Hepatocyte (in vitro differentiated cells): ENCODE data around the gene BHMT2. TPM values are rescaled to one million over a fixed set of nuclear protein-coding genes. Genes with fewer than 3 reads are reported as not detected.

Experiments used
- DNase-seq: peaks from one replicate; pipeline ENCODE4 v3.0.0-alpha.2; 2016; ENCODE audit warnings: low spot score
- H2AFZ ChIP-seq: fragments of 200-600 bp; sonication (generic); 2 replicates; pipeline ENCODE4 v1.6.0; 2016; ENCODE audit warnings: antibody characterized with exemption, mild to moderate bottlenecking
- H3K27ac ChIP-seq: fragments of 200-600 bp; sonication (generic); 2 replicates; pipeline ENCODE4 v1.5.1; 2016; ENCODE audit warnings: mild to moderate bottlenecking
- H3K27me3 ChIP-seq: fragments of 200-600 bp; sonication (generic); 2 replicates; pipeline ENCODE4 v1.6.1; 2016
- H3K36me3 ChIP-seq: fragments of 200-600 bp; sonication (generic); replicated peaks from 2 replicates; pipeline ENCODE4 v1.5.1; 2016; ENCODE audit warnings: low read depth; ENCODE audit not compliant: insufficient read depth
- H3K4me1 ChIP-seq: fragments of 200-600 bp; sonication (generic); 2 replicates; pipeline ENCODE4 v1.5.1; 2016; ENCODE audit warnings: mild to moderate bottlenecking, moderate library complexity; ENCODE audit not compliant: insufficient read depth
- H3K4me2 ChIP-seq: fragments of 200-600 bp; sonication (generic); 2 replicates; pipeline ENCODE4 v1.6.0; 2016
- H3K4me3 ChIP-seq: fragments of 200-600 bp; sonication (generic); 2 replicates; pipeline ENCODE4 v1.5.1; 2016; ENCODE audit warnings: mild to moderate bottlenecking
- H3K79me2 ChIP-seq: fragments of 200-600 bp; sonication (generic); 2 replicates; pipeline ENCODE4 v1.6.0; 2017; ENCODE audit warnings: mild to moderate bottlenecking
- H3K9me2 ChIP-seq: fragments of 200-600 bp; sonication (generic); replicated peaks from 2 replicates; pipeline ENCODE4 v1.6.0; 2017; ENCODE audit warnings: mild to moderate bottlenecking; ENCODE audit not compliant: insufficient read depth
- H3K9me3 ChIP-seq: fragments of 200-600 bp; sonication (generic); 2 replicates; pipeline ENCODE4 v1.5.1; 2016; ENCODE audit warnings: low read depth, mild to moderate bottlenecking
- H4K20me1 ChIP-seq: fragments of 200-600 bp; sonication (generic); 2 replicates; pipeline ENCODE4 v1.6.0; 2016; ENCODE audit warnings: mild to moderate bottlenecking; ENCODE audit not compliant: insufficient read depth, poor library complexity, severe bottlenecking
- EZH2 ChIP-seq: fragments of 200-600 bp; sonication (generic); IDR thresholded peaks from 2 replicates; pipeline ENCODE4 v1.6.1; 2016; ENCODE audit warnings: antibody characterized with exemption, mild to moderate bottlenecking, borderline replicate concordance
- EZH2phosphoT487 ChIP-seq: fragments of 200-600 bp; sonication (generic); IDR thresholded peaks from one replicate; pipeline ENCODE4 v1.6.1; 2018; ENCODE audit warnings: antibody characterized with exemption, mild to moderate bottlenecking, low read depth, moderate library complexity; ENCODE audit not compliant: unreplicated experiment, severe bottlenecking
- WGBS: methylation state at CpG from one replicate; pipeline ENCODE4 v1.1.6; 2016; ENCODE audit warnings: low lambda C conversion rate; ENCODE audit errors: missing lambda C conversion rate; 5-methylcytosine and 5-hydroxymethylcytosine counted together
- polyA plus RNA-seq: library from polyadenylated mRNA; unstranded; fragments of >200 nt; fragmentation: Nextera tagmentation; extraction: Ambion mirVana; gene quantifications from 2 replicates; pipeline ENCODE4 v1.2.1, GENCODE V29; 2016
- total RNA-seq: library from RNA; depleted of rRNA; stranded (reverse); fragments of >200 nt; gene quantifications from 2 replicates; pipeline ENCODE4 v1.2.3, GENCODE V29; 2014
- TF ChIP-seq, protein P1 (sequence below): fragments of 200-600 bp; sonication (generic); IDR thresholded peaks from 2 replicates; pipeline ENCODE4 v1.5.1; 2016; ENCODE audit warnings: antibody characterized with exemption, mild to moderate bottlenecking; ENCODE audit not compliant: poor library complexity

BHMT2 gene
- total and polyA plus RNA-seq, 2 experiments from 2014 or later, result not detected

DNA sequence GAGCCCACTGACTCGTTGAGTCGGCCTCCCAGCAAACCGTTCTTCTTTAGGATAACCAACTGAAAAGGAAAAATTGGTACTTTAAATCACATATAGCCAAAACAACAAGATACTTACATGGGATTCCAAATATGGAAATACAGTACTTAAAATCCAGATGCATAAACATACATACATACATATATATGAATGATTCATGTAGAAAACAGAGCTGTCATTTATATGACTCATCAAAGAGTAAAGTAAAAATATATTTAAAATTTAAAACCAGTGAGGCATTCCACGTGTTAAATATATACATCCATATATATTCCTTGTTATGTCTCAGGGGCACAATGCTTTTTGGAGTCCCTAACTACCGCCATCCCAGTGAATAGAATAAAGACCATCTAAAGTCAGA lies 36.8 kb upstream of the BHMT2 start:
- Histone ChIP-seq H3K9me3 (no peaks in the 10 kb centered on the region), H3K4me2 (no peak overlapping the region), H4K20me1 (no peaks in the 10 kb centered on the region), H3K79me2 (no peaks in the 10 kb centered on the region), H3K9me2 (no peaks in the 10 kb centered on the region), H3K4me1 (peaks cover 3% of the 10 kb centered on the region), H3K4me3 (no peak overlapping the region), H3K27ac (no peak overlapping the region), H3K36me3 (no peaks in the 10 kb centered on the region), H2AFZ (no peak overlapping the region), H3K27me3 (no peaks in the 10 kb centered on the region)
- TF ChIP-seq, protein P1, sequence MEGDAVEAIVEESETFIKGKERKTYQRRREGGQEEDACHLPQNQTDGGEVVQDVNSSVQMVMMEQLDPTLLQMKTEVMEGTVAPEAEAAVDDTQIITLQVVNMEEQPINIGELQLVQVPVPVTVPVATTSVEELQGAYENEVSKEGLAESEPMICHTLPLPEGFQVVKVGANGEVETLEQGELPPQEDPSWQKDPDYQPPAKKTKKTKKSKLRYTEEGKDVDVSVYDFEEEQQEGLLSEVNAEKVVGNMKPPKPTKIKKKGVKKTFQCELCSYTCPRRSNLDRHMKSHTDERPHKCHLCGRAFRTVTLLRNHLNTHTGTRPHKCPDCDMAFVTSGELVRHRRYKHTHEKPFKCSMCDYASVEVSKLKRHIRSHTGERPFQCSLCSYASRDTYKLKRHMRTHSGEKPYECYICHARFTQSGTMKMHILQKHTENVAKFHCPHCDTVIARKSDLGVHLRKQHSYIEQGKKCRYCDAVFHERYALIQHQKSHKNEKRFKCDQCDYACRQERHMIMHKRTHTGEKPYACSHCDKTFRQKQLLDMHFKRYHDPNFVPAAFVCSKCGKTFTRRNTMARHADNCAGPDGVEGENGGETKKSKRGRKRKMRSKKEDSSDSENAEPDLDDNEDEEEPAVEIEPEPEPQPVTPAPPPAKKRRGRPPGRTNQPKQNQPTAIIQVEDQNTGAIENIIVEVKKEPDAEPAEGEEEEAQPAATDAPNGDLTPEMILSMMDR, result no peak
- TF ChIP-seq EZH2, result no peak
- TF ChIP-seq EZH2phosphoT487, result no peak
- 96% methylated on average over 5 of the region's 5 CpGs for WGBS
- no peak for DNase-seq

DNA sequence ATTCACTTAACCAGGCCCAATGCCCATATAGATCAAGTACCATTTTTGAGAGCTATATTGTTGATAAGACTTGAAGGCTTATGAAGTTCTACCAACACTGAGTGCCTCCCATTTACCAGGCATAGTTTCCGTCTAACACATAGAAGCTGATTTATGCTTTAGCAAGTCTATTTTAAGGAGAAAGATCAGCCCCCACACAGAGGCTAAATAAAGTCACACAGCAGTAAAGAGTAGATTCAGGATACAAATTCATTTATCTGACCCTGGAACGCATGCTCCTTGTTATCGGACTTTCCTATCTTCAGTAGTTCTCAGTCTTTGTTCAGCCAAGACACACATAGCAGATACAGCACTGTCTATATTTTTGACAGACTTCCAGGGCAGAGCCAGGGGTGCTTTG lies 34.3 kb upstream of the BHMT2 start:
- no peak for DNase-seq
- TF ChIP-seq EZH2phosphoT487, result no peak
- no peak for TF ChIP-seq EZH2
- TF ChIP-seq, protein P1, result no peak
- H2AFZ ChIP-seq, result no peak overlapping the region
- no peaks in the 10 kb centered on the region for H3K9me3 ChIP-seq
- H3K4me2 ChIP-seq, result no peak overlapping the region
- no peaks in the 10 kb centered on the region for H3K79me2 ChIP-seq
- H3K27ac ChIP-seq, result no peak overlapping the region
- no peaks in the 10 kb centered on the region for H3K9me2 ChIP-seq
- peaks cover 3% of the 10 kb centered on the region for H3K4me1 ChIP-seq
- H3K36me3 ChIP-seq, result no peaks in the 10 kb centered on the region
- no peak overlapping the region for H3K4me3 ChIP-seq
- WGBS, result 92% methylated on average over 3 of the region's 3 CpGs
- H4K20me1 ChIP-seq, result no peaks in the 10 kb centered on the region
- no peaks in the 10 kb centered on the region for H3K27me3 ChIP-seq

DNA sequence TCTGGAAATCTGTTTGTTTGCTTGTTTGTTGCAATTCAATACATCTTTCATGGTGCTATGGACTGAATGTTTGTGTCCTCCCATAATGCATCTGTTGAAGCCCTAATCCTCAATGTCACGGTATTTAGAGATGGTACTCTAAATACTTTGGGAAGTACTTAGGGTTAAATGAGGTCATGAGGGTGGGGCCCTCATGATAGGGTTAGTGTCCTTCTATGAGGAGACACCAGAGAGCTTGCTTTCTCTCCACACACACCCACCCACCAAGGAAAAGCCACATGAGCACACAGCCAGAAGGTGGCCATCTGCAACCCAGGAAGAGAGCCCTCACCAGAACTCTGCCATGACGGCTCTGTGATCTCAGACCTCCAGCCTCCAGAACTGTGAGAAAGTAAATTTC lies 32.8 kb upstream of the BHMT2 start:
- no peaks in the 10 kb centered on the region for H3K36me3 ChIP-seq
- no peak for DNase-seq
- no peak for TF ChIP-seq EZH2
- TF ChIP-seq EZH2phosphoT487, result no peak
- TF ChIP-seq, protein P1, result no peak
- no peaks in the 10 kb centered on the region for H3K9me2 ChIP-seq
- no peak overlapping the region for H3K4me3 ChIP-seq
- no peak overlapping the region for H3K4me2 ChIP-seq
- H3K27me3 ChIP-seq, result no peaks in the 10 kb centered on the region
- H3K27ac ChIP-seq, result no peak overlapping the region
- 98% methylated on average over 2 of the region's 2 CpGs for WGBS
- H4K20me1 ChIP-seq, result no peaks in the 10 kb centered on the region
- no peaks in the 10 kb centered on the region for H3K9me3 ChIP-seq
- no peaks in the 10 kb centered on the region for H3K79me2 ChIP-seq
- no peaks in the 10 kb centered on the region for H3K4me1 ChIP-seq
- H2AFZ ChIP-seq, result no peak overlapping the region

DNA sequence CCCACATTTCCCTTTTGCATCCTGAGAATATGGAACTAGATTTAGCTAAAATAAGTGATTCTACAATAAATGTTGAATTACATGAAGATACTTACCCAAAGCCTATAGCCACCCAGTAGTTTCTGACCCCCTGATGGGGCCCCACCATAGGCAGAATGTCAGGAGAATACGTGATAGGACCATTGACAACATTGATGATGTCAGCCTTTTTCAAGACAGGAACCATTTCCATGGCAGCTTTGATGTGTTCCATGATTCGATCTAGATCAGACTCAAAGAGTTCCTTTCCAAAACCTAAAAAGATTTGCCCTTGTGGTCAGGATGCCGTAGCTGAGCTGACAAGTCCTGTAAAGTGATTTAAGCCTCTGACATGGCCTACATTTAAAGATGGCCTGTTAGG lies 27.4 kb upstream of the BHMT2 start:
- no peaks in the 10 kb centered on the region for H3K79me2 ChIP-seq
- no peaks in the 10 kb centered on the region for H3K9me3 ChIP-seq
- DNase-seq, result no peak
- H3K27me3 ChIP-seq, result no peaks in the 10 kb centered on the region
- H3K36me3 ChIP-seq, result no peaks in the 10 kb centered on the region
- WGBS, result 93% methylated on average over 3 of the region's 3 CpGs
- H3K4me1 ChIP-seq, result no peaks in the 10 kb centered on the region
- TF ChIP-seq, protein P1, result no peak
- TF ChIP-seq EZH2phosphoT487, result no peak
- TF ChIP-seq EZH2, result no peak
- H3K9me2 ChIP-seq, result no peaks in the 10 kb centered on the region
- H3K4me2 ChIP-seq, result no peak overlapping the region
- no peaks in the 10 kb centered on the region for H4K20me1 ChIP-seq
- no peak overlapping the region for H3K4me3 ChIP-seq
- no peak overlapping the region for H2AFZ ChIP-seq
- H3K27ac ChIP-seq, result no peak overlapping the region
